ENCODE results near the gene BTRC.

BTRC gene

DNA sequence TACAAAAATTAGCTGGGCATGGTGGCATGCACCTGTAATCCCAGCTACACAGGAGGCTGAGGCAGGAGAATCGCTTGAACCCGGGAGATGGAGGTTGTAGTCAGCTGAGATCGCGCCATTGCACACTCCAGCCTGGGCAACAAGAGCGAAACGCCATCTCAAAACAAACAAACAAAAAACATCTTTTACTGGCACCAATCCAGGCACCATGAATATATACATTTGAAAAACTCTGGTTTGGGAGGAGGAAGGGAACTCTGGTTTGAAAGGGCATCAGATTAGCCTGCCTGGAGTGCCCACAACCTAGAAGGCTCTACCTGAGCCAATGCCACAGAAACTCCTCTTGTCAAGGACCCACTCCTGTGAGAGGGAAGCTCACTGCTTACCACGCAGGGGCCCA, 218.2 kb downstream of the BTRC start:
- TF ChIP-seq, protein P1, sequence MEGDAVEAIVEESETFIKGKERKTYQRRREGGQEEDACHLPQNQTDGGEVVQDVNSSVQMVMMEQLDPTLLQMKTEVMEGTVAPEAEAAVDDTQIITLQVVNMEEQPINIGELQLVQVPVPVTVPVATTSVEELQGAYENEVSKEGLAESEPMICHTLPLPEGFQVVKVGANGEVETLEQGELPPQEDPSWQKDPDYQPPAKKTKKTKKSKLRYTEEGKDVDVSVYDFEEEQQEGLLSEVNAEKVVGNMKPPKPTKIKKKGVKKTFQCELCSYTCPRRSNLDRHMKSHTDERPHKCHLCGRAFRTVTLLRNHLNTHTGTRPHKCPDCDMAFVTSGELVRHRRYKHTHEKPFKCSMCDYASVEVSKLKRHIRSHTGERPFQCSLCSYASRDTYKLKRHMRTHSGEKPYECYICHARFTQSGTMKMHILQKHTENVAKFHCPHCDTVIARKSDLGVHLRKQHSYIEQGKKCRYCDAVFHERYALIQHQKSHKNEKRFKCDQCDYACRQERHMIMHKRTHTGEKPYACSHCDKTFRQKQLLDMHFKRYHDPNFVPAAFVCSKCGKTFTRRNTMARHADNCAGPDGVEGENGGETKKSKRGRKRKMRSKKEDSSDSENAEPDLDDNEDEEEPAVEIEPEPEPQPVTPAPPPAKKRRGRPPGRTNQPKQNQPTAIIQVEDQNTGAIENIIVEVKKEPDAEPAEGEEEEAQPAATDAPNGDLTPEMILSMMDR (IDR thresholded peaks at IDR 0.05), result no peak

DNA sequence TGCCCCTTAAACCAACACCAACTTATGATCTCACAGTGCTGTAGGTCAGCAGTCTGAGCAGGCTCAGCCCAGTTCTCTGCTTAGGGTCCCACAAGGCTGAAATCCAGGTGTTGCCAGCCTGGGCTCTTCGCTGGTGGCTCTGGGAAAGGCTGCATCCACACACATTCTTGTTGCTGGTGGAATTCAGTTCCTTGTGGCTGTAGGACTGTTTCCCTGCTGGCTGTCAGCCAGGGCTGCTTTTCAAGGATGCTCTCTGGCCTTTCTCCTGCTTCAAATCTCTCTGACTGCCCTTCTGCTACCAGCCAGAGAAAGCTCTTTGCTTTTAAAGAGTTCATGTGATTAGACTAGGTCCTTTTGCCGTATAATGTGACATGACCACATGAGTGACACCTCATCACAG, 218.8 kb downstream of the BTRC start:
- TF ChIP-seq, protein P1 (IDR thresholded peaks at IDR 0.05), result no peak

DNA sequence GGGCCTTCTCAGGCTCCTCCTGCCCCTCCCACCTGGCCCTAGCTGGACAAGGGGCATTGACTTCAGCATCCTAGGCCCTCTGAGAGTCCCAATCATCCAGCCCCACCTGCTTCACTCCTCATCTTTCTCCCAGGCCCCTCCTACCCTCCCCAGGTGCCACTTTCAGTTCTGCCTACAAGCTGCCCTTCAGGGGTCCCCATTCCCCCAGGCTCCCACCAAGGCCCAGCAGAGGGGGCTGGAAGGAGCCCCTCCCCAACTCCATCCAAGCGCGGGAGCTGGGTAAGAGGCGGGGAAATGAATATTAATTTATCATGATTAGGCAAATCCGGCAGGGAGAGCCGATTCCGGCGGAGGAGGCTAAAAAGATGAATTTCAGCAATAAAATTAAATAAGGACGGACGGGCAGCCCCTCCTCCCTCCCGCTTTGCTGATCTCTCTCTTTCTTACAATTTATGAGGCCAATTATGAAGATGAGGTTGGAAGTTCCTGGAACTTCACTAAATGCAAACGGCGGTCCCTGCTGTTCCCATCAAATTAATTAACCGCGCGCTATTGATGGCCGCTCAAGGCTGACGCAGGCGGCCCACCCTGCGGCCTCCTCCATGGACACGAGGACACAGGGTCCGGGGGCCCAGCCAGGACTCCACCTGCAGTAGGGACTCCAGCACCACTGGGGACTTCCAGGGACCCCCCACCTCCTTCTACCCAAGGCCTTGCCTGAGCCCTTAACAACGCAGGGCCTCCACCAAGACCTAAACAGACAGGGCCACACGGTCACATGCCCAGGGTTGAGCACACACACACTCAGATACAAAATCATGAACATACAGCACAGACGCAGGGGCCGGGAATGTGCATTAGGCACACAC, 220.2 kb downstream of the BTRC start:
- TF ChIP-seq, protein P1 (IDR thresholded peaks at IDR 0.05), result no peak

DNA sequence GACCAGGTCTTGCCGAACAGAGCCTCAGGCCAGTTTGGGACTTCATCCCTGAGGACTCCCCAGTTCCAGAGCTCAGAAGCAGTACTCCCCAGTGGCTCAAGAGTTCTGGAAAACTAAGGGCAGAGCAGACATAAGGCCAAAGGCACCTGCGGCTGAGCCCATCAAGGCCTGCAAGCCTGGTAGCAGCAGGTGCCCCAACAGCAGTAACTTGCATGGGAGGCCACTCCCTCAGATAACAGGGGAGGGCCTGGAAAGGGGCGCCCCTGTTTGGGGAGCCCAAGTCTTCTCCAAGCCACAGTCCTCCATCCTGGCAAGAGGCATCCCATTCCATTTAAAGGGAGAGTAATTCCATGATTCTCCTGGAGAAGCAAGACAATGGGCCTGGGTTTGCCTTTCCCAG, 221.1 kb downstream of the BTRC start:
- TF ChIP-seq, protein P1 (IDR thresholded peaks at IDR 0.05), result no peak

DNA sequence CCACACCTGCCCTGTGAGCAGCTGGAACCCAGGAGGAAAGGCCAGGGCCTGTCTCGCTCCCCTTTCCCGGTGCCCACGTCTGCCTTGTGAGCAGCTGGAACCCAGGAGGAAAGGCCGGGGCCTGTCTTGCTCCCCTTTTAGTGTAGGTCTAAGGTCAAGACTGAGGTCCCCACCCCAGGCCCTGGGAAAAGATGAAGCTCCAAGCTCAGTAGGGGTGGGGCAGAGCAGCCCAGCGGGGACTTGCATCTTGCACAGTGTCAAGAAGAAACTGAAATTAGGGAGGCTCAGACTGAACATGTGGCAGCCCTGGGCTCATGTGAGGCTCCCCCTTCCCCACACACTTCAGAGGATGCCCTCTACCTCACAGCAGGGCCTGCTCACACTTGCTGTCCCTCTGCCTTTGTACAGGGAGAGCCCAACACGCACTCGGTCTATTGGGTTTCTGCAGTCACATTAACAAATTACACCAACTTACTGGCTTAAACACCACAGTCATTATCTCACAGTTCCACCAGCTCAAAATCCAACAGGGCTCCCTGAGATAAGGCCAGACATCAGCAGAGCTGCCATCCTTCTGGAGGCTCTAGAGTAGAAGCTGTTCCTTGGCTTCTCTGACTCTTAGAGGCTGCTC, 221.7 kb downstream of the BTRC start:
- TF ChIP-seq, protein P1 (IDR thresholded peaks at IDR 0.05), result no peak

DNA sequence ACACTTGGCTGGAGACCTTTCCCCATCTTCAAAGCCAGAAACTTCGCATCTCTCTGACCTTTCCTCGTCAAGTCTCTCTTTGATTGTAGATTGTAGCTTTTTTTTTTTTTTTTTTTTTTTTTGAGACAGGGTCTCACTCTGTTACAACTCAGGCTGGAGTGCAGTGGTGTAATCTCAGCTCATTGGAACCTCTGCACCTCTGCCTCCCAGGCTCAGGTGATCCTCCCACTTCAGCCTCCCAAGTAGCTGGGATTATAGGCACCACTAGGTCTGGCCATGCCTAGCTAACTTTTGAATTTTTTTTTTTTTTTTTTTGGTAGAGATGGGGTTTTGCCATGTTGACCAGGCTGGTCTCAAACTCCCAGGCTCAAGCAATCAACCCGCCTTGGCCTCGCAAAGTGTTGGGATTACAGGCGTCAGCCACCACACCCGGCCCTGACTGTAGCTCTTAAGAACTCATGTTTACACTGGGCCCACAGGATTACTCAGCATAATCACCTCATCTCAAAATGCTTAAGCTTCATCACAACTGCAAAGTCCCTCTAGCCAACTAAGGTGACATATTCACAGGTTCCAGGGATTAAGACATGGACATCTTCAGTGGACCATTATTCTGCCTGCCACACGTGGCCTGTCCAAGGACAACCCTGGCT, 222.4 kb downstream of the BTRC start:
- TF ChIP-seq, protein P1 (IDR thresholded peaks at IDR 0.05), result no peak

DNA sequence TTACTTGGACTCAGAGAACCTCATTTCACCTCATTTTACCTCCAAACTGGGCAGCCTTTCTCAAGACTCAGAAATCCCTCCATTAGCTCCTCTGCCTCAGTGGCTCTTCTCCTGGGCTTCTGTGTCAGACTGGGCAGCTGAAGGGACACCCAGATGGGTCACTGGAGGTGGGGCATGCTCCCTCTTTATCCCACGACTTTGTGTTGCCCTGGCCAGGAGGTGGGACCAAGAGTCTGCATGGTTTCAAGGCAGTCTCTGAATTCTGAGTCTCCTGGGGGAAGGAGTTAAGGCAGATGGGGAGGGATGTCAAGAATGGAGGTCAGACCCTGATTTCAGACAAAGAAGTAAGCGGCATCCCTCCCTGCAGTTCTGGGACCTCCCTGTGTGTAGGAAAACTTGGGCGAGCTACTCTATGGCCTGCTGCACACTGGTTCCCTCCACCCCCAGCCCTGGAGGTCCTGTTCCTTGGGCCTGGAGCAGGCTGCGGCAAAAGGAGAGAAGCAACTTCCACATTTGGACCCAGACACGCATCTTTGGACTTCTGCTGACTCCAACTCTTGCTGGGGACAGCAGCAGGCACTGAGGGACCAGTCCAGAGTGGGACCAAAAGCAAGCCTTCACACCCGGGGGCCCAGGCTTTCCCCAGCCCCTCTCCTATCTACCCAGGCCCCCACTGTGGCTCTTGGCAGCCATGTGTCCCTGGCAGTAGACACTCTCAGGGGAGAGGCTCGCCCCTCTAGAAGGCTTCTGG, 223.3 kb downstream of the BTRC start:
- TF ChIP-seq, protein P1 (IDR thresholded peaks at IDR 0.05), result no peak
